ENCODE data around the gene REV3L. TPM values are rescaled to one million over a fixed set of nuclear protein-coding genes. Genes with fewer than 3 reads are reported as not detected.
"Not testable (repeated sequence)": the region's sequence is repeated elsewhere in the genome, so short reads cannot be mapped to it uniquely, and the experiment has no call there.

The REV3L gene
- total RNA-seq, 1 donor, result 54.8 TPM

- TF ChIP-seq, protein P1, sequence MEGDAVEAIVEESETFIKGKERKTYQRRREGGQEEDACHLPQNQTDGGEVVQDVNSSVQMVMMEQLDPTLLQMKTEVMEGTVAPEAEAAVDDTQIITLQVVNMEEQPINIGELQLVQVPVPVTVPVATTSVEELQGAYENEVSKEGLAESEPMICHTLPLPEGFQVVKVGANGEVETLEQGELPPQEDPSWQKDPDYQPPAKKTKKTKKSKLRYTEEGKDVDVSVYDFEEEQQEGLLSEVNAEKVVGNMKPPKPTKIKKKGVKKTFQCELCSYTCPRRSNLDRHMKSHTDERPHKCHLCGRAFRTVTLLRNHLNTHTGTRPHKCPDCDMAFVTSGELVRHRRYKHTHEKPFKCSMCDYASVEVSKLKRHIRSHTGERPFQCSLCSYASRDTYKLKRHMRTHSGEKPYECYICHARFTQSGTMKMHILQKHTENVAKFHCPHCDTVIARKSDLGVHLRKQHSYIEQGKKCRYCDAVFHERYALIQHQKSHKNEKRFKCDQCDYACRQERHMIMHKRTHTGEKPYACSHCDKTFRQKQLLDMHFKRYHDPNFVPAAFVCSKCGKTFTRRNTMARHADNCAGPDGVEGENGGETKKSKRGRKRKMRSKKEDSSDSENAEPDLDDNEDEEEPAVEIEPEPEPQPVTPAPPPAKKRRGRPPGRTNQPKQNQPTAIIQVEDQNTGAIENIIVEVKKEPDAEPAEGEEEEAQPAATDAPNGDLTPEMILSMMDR (IDR thresholded peaks at IDR 0.05; ENCODE audit: insufficient read depth, low read depth, low read length), result no peak
- peak; percentile 29 for DNase-seq (ENCODE audit: low read depth)
- H3K4me3 ChIP-seq (ENCODE audit: low read depth, low read length), result no peak overlapping the region
These were observed 4.9 kb downstream of the REV3L start for GRCh38 chr6:111478064-111478476.

- TF ChIP-seq, protein P1 (IDR thresholded peaks at IDR 0.05; ENCODE audit: insufficient read depth, low read depth, low read length), result no peak
- peak; percentile 49 for DNase-seq (ENCODE audit: low read depth)
- H3K4me3 ChIP-seq (ENCODE audit: low read depth, low read length), result no peak overlapping the region
These were observed 5.5 kb downstream of the REV3L start for GRCh38 chr6:111477481-111477938.

GRCh38 chr6:111476061-111476460 is 7.0 kb downstream of the REV3L start:
- H3K4me3 ChIP-seq (ENCODE audit: low read depth, low read length); DNase-seq (ENCODE audit: low read depth): not testable (repeated sequence)

GRCh38 chr6:111474771-111475170 is 8.2 kb downstream of the REV3L start:
- no peak overlapping the region for H3K4me3 ChIP-seq (ENCODE audit: low read depth, low read length)
- TF ChIP-seq, protein P1 (IDR thresholded peaks at IDR 0.05; ENCODE audit: insufficient read depth, low read depth, low read length), result no peak
- no peak for DNase-seq (ENCODE audit: low read depth)

- H3K4me3 ChIP-seq (ENCODE audit: low read depth, low read length), result no peak overlapping the region
- no peak for DNase-seq (ENCODE audit: low read depth)
- TF ChIP-seq, protein P1 (IDR thresholded peaks at IDR 0.05; ENCODE audit: insufficient read depth, low read depth, low read length), result no peak
These were observed 8.9 kb downstream of the REV3L start for GRCh38 chr6:111474106-111474505.

DNA sequence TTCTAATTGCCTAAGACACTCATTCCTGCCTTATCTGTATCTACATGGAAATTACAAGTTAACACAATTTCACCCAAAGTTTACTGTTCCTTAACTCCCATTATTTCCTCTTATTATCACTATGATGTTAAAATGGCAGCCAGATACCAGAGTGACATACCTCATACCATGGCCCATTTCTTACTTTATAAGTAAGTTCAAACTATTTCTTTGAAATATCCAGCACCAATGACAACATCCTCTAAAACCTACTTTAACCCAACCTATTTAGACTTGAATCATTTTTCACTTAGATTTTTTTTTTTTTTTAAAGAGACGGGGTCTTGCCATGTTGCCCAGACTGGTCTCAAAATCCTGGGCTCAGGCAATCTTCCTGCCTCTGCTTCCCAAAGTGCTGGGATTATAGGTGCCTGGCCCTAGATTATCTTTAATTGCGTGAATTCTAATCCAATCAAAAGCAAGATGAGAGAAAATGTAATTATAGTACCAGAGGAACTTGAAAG is 10.0 kb downstream of the REV3L start:
- TF ChIP-seq, protein P1 (IDR thresholded peaks at IDR 0.05; ENCODE audit: insufficient read depth, low read depth, low read length), result no peak
- H3K4me3 ChIP-seq (ENCODE audit: low read depth, low read length), result no peak overlapping the region
- DNase-seq (ENCODE audit: low read depth), result peak; percentile 23

DNA sequence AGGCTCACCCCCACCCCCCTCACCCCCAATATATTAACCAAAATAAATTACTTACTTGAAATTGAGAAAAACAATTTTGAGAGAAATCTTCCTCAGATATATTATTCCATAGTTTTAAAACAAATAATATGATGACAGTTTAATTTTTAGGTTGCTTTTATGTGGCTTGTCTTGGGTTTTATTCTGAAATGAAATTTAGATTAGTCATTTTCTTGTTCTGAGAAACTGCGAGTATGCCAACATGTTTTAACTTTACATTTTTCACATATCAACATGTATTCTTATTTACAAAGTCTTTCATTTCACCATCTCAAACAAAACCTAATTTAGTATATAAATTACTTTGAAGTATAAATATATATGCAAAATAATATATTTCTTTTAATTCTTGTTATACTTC is 11.1 kb downstream of the REV3L start:
- TF ChIP-seq, protein P1 (IDR thresholded peaks at IDR 0.05; ENCODE audit: insufficient read depth, low read depth, low read length), result no peak
- no peak overlapping the region for H3K4me3 ChIP-seq (ENCODE audit: low read depth, low read length)

More for the DNA sequence above, 11.1 kb downstream of the REV3L start:
- DNase-seq (ENCODE audit: low read depth), result no peak
